OCI-M2 (cell line): Measurements from ENCODE around the gene JSRP1.

Experiments used
- DNase-seq: peaks from one replicate; lab custom pipeline; 2025; ENCODE audit not compliant: unreplicated experiment; lab: John Stamatoyannopoulos, UW

The JSRP1 gene

DNA sequence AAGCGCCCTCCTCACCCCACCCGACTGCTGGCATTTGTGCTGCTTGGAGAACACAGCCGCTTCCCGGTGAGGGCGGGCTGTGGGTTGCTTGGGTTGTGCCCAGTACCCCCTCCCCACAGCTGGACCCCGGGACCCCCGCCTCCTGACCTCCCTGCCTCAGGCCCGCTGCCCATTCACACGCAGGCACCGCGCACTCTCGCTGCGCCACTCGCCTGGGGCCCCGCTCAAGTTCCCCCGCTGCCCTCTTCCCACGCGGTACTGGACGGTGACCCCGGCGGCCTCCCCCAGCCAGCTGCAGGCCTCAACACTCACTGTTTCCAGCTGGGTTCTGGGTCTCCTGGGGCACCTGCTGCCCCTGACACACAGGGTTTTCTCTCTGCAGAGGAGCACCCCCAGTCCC lies 36.5 kb downstream of the JSRP1 start:
- no peak for DNase-seq

DNA sequence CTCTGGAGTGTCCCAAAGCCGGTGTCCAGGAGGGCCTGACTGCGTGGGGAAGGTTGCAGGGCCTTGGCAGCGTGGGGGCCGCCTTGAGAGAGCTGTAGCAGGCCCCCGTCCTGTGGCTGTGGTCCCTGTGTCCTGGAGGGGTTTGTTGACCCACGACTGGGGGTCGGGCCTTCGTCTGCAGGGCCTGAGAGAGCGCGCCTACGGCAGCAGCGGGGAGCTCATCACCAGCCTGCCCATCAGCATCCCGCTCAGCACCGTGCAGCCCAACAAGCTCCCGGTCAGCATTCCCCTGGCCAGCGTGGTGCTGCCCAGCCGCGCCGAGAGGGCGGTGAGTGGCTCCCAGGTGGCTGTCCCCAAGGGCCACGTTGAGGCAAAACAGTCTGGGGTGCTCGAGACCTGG lies 38.6 kb downstream of the JSRP1 start:
- no peak for DNase-seq

DNA sequence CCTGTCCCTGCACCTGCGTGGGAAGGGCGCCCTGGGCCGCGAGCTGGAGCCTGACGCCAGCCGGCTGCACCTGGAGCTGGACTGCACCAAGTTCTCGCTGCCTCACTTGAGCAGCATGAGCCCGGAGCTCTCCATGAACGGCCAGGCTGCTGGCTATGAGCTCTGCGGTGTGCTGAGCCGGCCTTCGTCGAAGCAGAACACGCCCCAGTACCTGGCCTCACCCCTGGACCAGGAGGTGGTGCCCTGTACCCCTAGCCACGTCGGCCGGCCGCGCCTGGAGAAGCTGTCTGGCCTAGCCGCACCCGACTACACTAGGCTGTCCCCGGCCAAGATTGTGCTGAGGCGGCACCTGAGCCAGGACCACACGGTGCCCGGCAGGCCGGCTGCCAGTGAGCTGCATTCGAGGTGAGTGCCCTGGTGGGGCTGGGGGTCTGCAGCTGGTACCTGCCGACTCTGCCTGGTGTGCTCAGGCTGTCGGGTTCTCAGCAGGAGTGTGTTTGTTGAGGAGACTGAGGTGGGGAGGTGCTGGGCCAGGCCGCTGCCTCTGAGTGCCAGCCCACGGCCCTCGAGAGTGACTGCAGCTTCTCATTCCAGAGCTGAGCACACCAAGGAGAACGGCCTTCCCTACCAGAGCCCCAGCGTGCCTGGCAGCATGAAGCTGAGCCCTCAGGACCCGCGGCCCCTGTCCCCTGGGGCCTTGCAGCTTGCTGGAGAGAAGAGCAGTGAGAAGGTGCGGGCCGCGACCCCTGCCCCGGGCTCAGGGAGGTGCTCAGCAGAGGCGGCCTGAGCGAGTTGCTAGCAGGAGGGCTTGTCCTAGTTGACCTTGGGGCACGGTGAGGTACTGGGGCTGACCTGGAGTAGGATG lies 39.6 kb downstream of the JSRP1 start:
- no peak for DNase-seq

DNA sequence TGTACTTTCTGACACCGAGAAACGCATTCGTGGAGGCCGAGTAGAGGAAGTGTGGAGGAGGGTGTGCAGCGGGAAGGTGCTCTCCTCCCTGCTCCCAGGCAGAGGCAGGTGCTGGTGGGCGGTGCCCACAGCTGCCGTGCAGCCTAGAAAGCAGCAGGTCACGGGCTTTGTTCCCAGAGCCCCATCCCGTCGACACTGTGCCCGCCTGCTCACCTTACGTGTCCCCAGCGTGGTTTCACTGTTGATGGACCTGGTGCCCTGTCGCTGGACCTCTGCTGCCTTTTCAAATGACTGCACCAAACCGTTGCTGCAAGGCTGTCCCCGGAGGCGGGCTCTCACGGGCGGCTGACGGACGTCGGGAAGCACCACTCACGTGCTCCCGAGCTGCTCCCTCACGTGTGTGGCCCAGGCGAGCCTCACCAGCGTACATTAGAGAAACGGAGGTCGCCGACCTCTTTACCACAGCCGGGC lies 40.9 kb downstream of the JSRP1 start:
- no peak for DNase-seq

GRCh38 chr19:2214251-2214650 lies 42.0 kb downstream of the JSRP1 start:
- DNase-seq, result no peak

- DNase-seq, result no peak
Observed at GRCh38 chr19:2213799-2214198, 42.4 kb downstream of the JSRP1 start.

- DNase-seq, result no peak
Observed at GRCh38 chr19:2212861-2213711, 43.1 kb downstream of the JSRP1 start.

- no peak for DNase-seq
Observed at GRCh38 chr19:2210987-2211740, 45.1 kb downstream of the JSRP1 start.

DNA sequence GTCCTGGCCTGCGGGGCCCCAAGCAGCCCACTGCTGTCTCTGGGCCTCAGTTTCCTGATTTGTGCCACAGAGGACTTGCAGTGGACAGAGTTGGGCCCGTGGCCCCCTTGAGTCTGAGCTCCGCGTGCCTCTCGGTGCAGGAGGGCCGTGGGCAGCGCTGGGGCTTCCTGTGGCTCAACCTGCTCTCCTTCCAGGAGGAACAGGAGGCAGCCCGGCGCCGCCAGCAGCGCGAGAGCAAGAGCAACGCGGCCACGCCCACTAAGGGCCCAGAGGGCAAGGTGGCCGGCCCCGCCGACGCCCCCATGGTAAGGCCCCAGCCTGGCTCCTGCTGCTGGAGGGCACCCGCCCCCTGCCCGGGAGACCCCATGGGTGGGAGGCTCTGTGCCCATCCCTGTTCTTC lies 46.0 kb downstream of the JSRP1 start:
- DNase-seq, result no peak

DNA sequence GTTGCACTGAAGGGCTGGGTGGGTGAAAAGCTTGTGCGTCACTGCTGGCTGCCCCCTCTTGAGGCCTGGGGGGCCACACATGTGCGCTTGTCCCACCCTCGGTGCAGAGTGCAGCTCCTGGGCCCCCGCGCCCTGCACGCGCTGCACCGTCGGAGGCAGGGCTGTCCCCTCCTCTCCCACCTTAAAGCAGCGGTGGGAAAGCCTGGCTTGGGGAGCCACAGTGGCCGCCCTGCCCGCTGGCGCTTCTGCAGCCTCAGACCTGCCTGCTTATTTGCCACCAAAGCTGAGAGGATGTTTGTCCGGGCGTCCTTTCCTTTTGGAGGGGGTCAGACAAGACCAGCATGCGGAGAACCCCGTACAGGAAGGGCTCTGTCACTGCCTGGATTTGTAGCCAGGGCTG lies 46.8 kb downstream of the JSRP1 start:
- DNase-seq, result no peak

DNA sequence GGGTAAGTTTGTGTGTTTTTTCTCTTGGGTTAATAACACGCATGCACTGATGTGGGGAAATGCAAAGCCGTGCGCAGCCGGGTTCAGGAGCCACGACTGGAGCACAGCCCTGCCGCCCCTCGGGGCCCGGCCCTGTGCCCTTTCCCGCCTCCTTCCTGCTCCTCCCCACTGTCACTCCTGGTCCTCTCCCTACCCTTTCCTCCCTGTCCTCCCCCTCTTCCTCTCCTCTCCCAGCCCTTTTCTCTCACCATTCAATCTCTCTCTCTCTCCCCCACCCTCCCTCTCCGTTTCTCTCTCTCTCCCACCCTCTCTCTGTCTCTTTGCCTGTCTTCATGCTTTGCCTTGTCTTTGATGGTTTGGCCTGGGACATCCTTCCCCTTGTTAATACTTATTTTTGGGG lies 47.2 kb downstream of the JSRP1 start:
- no peak for DNase-seq

GRCh38 chr19:2207991-2208860 lies 48.0 kb downstream of the JSRP1 start:
- no peak for DNase-seq

DNA sequence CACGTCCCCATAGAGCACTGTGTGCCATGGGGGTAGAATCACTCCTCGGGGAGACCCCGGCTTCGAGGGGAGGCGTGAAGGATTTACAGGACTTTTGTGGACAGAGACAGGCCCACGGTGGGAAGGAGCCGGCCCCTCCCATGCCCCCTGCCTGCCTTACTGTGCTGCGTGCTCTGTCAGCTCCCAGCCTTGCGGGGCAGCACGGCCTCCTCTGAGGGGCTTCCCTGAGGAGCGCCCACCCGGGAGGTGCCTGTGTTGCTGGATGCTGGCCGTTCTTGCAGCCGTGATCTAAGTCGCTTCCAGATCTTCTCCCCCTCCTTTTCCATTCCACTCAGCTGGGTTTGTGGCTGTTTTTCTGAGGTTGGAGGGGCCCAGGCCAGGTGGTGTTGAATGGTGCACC lies 49.2 kb downstream of the JSRP1 start:
- no peak for DNase-seq

GRCh38 chr19:2202366-2202765 lies 53.9 kb downstream of the JSRP1 start:
- no peak for DNase-seq
